ENCODE data around the gene ZNF438.

Gene ZNF438

GRCh38 chr10:30885423-30885822 is 146.2 kb downstream of the ZNF438 start:
- Histone ChIP-seq H4K8ac (ENCODE audit: low read depth, low read length) (no peak overlapping the region), H3K23ac (ENCODE audit: low read length) (no peak overlapping the region), H4K5ac (ENCODE audit: low read length) (no peak overlapping the region), H2BK5ac (ENCODE audit: low read length) (no peak overlapping the region), H3K4me3 (ENCODE audit: low read length) (no peak overlapping the region), H2BK120ac (ENCODE audit: low read depth, low read length) (no peak overlapping the region), H3K27me3 (ENCODE audit: insufficient read depth, low read length, poor library complexity) (no peaks in the 10 kb centered on the region), H3K56ac (ENCODE audit: low read length) (no peak overlapping the region), H3K79me1 (ENCODE audit: low read length) (no peaks in the 10 kb centered on the region), H3K36me3 (ENCODE audit: control insufficient read depth, insufficient read depth, low read length) (no peaks in the 10 kb centered on the region), H3K18ac (ENCODE audit: low read length) (no peak overlapping the region), H3K4me1 (ENCODE audit: control insufficient read depth, low read depth, low read length) (no peaks in the 10 kb centered on the region), H3K27ac (ENCODE audit: low read depth, low read length) (no peak overlapping the region), H3K4ac (ENCODE audit: low read depth, low read length) (no peak overlapping the region), H3K9ac (ENCODE audit: low read length) (no peak overlapping the region), H2AK5ac (ENCODE audit: low read length) (no peak overlapping the region), H3K79me2 (ENCODE audit: control insufficient read depth, insufficient read depth, low read length) (no peaks in the 10 kb centered on the region), H2BK15ac (replicated peaks; ENCODE audit: low read depth) (no peak overlapping the region), H3K4me2 (ENCODE audit: low read length) (no peak overlapping the region)
- DNase-seq = no peak

- Histone ChIP-seq H3K4me1 (ENCODE audit: control insufficient read depth, low read depth, low read length) (no peaks in the 10 kb centered on the region), H2BK120ac (ENCODE audit: low read depth, low read length) (no peak overlapping the region), H3K4ac (ENCODE audit: low read depth, low read length) (no peak overlapping the region), H3K4me3 (ENCODE audit: low read length) (no peak overlapping the region), H3K9ac (ENCODE audit: low read length) (no peak overlapping the region), H4K8ac (ENCODE audit: low read depth, low read length) (no peak overlapping the region), H4K5ac (ENCODE audit: low read length) (no peak overlapping the region), H3K79me2 (ENCODE audit: control insufficient read depth, insufficient read depth, low read length) (no peaks in the 10 kb centered on the region), H2BK5ac (ENCODE audit: low read length) (no peak overlapping the region), H3K18ac (ENCODE audit: low read length) (no peak overlapping the region), H3K27me3 (ENCODE audit: insufficient read depth, low read length, poor library complexity) (no peaks in the 10 kb centered on the region), H3K79me1 (ENCODE audit: low read length) (no peaks in the 10 kb centered on the region), H2AK5ac (ENCODE audit: low read length) (no peak overlapping the region), H3K4me2 (ENCODE audit: low read length) (no peak overlapping the region), H3K56ac (ENCODE audit: low read length) (no peak overlapping the region), H2BK15ac (replicated peaks; ENCODE audit: low read depth) (no peak overlapping the region), H3K27ac (ENCODE audit: low read depth, low read length) (no peak overlapping the region), H3K36me3 (ENCODE audit: control insufficient read depth, insufficient read depth, low read length) (no peaks in the 10 kb centered on the region), H3K23ac (ENCODE audit: low read length) (no peak overlapping the region)
- WGBS (ENCODE audit: extremely low coverage, insufficient coverage, low lambda C conversion rate) = no CpG with 5 or more reads among the region's 4 CpGs
- DNase-seq = no peak
These were observed 147.9 kb downstream of the ZNF438 start for GRCh38 chr10:30883751-30884150.

GRCh38 chr10:30883116-30883515 is 148.5 kb downstream of the ZNF438 start:
- no peaks in the 10 kb centered on the region for H3K79me1 ChIP-seq (ENCODE audit: low read length)
- H3K4me2 ChIP-seq (ENCODE audit: low read length) = no peak overlapping the region
- H2BK120ac ChIP-seq (ENCODE audit: low read depth, low read length) = no peak overlapping the region
- H3K4me1 ChIP-seq (ENCODE audit: control insufficient read depth, low read depth, low read length) = no peaks in the 10 kb centered on the region
- H3K9ac ChIP-seq (ENCODE audit: low read length) = no peak overlapping the region
- no peak overlapping the region for H2BK15ac ChIP-seq (replicated peaks; ENCODE audit: low read depth)
- H3K4ac ChIP-seq (ENCODE audit: low read depth, low read length) = no peak overlapping the region
- H2AK5ac ChIP-seq (ENCODE audit: low read length) = no peak overlapping the region
- no peak overlapping the region for H2BK5ac ChIP-seq (ENCODE audit: low read length)
- H3K23ac ChIP-seq (ENCODE audit: low read length) = no peak overlapping the region
- DNase-seq = no peak
- no peak overlapping the region for H3K27ac ChIP-seq (ENCODE audit: low read depth, low read length)
- H4K8ac ChIP-seq (ENCODE audit: low read depth, low read length) = no peak overlapping the region
- no peaks in the 10 kb centered on the region for H3K36me3 ChIP-seq (ENCODE audit: control insufficient read depth, insufficient read depth, low read length)
- H3K4me3 ChIP-seq (ENCODE audit: low read length) = no peak overlapping the region
- no peaks in the 10 kb centered on the region for H3K79me2 ChIP-seq (ENCODE audit: control insufficient read depth, insufficient read depth, low read length)
- no peak overlapping the region for H3K18ac ChIP-seq (ENCODE audit: low read length)
- H4K5ac ChIP-seq (ENCODE audit: low read length) = no peak overlapping the region
- H3K27me3 ChIP-seq (ENCODE audit: insufficient read depth, low read length, poor library complexity) = no peaks in the 10 kb centered on the region
- H3K56ac ChIP-seq (ENCODE audit: low read length) = no peak overlapping the region

GRCh38 chr10:30882281-30882680 is 149.4 kb downstream of the ZNF438 start:
- Histone ChIP-seq H4K5ac (ENCODE audit: low read length) (no peak overlapping the region), H3K36me3 (ENCODE audit: control insufficient read depth, insufficient read depth, low read length) (no peaks in the 10 kb centered on the region), H2BK120ac (ENCODE audit: low read depth, low read length) (no peak overlapping the region), H3K4me3 (ENCODE audit: low read length) (no peak overlapping the region), H3K4ac (ENCODE audit: low read depth, low read length) (no peak overlapping the region), H3K23ac (ENCODE audit: low read length) (no peak overlapping the region), H4K8ac (ENCODE audit: low read depth, low read length) (no peak overlapping the region), H3K56ac (ENCODE audit: low read length) (no peak overlapping the region), H3K4me1 (ENCODE audit: control insufficient read depth, low read depth, low read length) (no peaks in the 10 kb centered on the region), H2AK5ac (ENCODE audit: low read length) (no peak overlapping the region), H3K9ac (ENCODE audit: low read length) (no peak overlapping the region), H3K79me1 (ENCODE audit: low read length) (no peaks in the 10 kb centered on the region), H3K27ac (ENCODE audit: low read depth, low read length) (no peak overlapping the region), H3K18ac (ENCODE audit: low read length) (no peak overlapping the region), H2BK5ac (ENCODE audit: low read length) (no peak overlapping the region), H3K4me2 (ENCODE audit: low read length) (no peak overlapping the region), H3K79me2 (ENCODE audit: control insufficient read depth, insufficient read depth, low read length) (no peaks in the 10 kb centered on the region), H3K27me3 (ENCODE audit: insufficient read depth, low read length, poor library complexity) (no peaks in the 10 kb centered on the region), H2BK15ac (replicated peaks; ENCODE audit: low read depth) (no peak overlapping the region)
- no peak for DNase-seq
- WGBS (ENCODE audit: extremely low coverage, insufficient coverage, low lambda C conversion rate) = no CpG with 5 or more reads among the region's 1 CpG

- Histone ChIP-seq H3K27ac (ENCODE audit: low read depth, low read length) (no peak overlapping the region), H2BK5ac (ENCODE audit: low read length) (no peak overlapping the region), H2BK120ac (ENCODE audit: low read depth, low read length) (no peak overlapping the region), H4K8ac (ENCODE audit: low read depth, low read length) (no peak overlapping the region), H3K79me1 (ENCODE audit: low read length) (no peaks in the 10 kb centered on the region), H3K4me2 (ENCODE audit: low read length) (no peak overlapping the region), H3K18ac (ENCODE audit: low read length) (no peak overlapping the region), H3K36me3 (ENCODE audit: control insufficient read depth, insufficient read depth, low read length) (no peaks in the 10 kb centered on the region), H4K5ac (ENCODE audit: low read length) (no peak overlapping the region), H3K79me2 (ENCODE audit: control insufficient read depth, insufficient read depth, low read length) (no peaks in the 10 kb centered on the region), H3K23ac (ENCODE audit: low read length) (no peak overlapping the region), H3K56ac (ENCODE audit: low read length) (no peak overlapping the region), H2BK15ac (replicated peaks; ENCODE audit: low read depth) (no peak overlapping the region), H3K27me3 (ENCODE audit: insufficient read depth, low read length, poor library complexity) (no peaks in the 10 kb centered on the region), H3K9ac (ENCODE audit: low read length) (no peak overlapping the region), H3K4ac (ENCODE audit: low read depth, low read length) (no peak overlapping the region), H3K4me1 (ENCODE audit: control insufficient read depth, low read depth, low read length) (no peaks in the 10 kb centered on the region), H2AK5ac (ENCODE audit: low read length) (no peak overlapping the region), H3K4me3 (ENCODE audit: low read length) (no peak overlapping the region)
- WGBS (ENCODE audit: extremely low coverage, insufficient coverage, low lambda C conversion rate) = no CpG with 5 or more reads among the region's 5 CpGs
- DNase-seq = no peak
These were observed 152.7 kb downstream of the ZNF438 start for GRCh38 chr10:30878920-30879319.

GRCh38 chr10:30877111-30877510 is 154.6 kb downstream of the ZNF438 start:
- Histone ChIP-seq H2AK5ac (ENCODE audit: low read length) (no peak overlapping the region), H3K4ac (ENCODE audit: low read depth, low read length) (no peak overlapping the region), H2BK5ac (ENCODE audit: low read length) (no peak overlapping the region), H3K36me3 (ENCODE audit: control insufficient read depth, insufficient read depth, low read length) (no peaks in the 10 kb centered on the region), H3K4me3 (ENCODE audit: low read length) (no peak overlapping the region), H3K79me1 (ENCODE audit: low read length) (no peaks in the 10 kb centered on the region), H3K23ac (ENCODE audit: low read length) (no peak overlapping the region), H3K4me1 (ENCODE audit: control insufficient read depth, low read depth, low read length) (no peaks in the 10 kb centered on the region), H3K18ac (ENCODE audit: low read length) (no peak overlapping the region), H2BK15ac (replicated peaks; ENCODE audit: low read depth) (no peak overlapping the region), H3K27ac (ENCODE audit: low read depth, low read length) (no peak overlapping the region), H3K9ac (ENCODE audit: low read length) (no peak overlapping the region), H2BK120ac (ENCODE audit: low read depth, low read length) (no peak overlapping the region), H4K8ac (ENCODE audit: low read depth, low read length) (no peak overlapping the region), H3K4me2 (ENCODE audit: low read length) (no peak overlapping the region), H3K56ac (ENCODE audit: low read length) (no peak overlapping the region), H3K27me3 (ENCODE audit: insufficient read depth, low read length, poor library complexity) (no peaks in the 10 kb centered on the region), H4K5ac (ENCODE audit: low read length) (no peak overlapping the region), H3K79me2 (ENCODE audit: control insufficient read depth, insufficient read depth, low read length) (no peaks in the 10 kb centered on the region)
- no peak for DNase-seq

All from mesendoderm (in vitro differentiated cells).